HT1080 (cell line): ENCODE measurements around the gene PLXDC2. TPM values are rescaled to one million over a fixed set of nuclear protein-coding genes. Genes with fewer than 3 reads are reported as not detected.
"Not testable (repeated sequence)": the region's sequence is repeated elsewhere in the genome, so short reads cannot be mapped to it uniquely, and the experiment has no call there.

Source experiments
- DNase-seq: peaks from one replicate; pipeline ENCODE4 v3.0.0-alpha.2; 2015; ENCODE audit warnings: low read depth
- total RNA-seq: library from RNA; depleted of rRNA; stranded (reverse); fragments of >200 nt; shearing (Covaris generic); gene quantifications from 2 replicates; pipeline ENCODE4 v1.2.3, GENCODE V29; 2014

Gene PLXDC2
- total RNA-seq, 1 experiment from 2014 or later = 0.48 TPM

- no peak for DNase-seq
Measured at GRCh38 chr10:19971343-19972052, 155.3 kb downstream of the PLXDC2 start.

- no peak for DNase-seq
Measured at GRCh38 chr10:19974138-19974537, 157.9 kb downstream of the PLXDC2 start.

DNA sequence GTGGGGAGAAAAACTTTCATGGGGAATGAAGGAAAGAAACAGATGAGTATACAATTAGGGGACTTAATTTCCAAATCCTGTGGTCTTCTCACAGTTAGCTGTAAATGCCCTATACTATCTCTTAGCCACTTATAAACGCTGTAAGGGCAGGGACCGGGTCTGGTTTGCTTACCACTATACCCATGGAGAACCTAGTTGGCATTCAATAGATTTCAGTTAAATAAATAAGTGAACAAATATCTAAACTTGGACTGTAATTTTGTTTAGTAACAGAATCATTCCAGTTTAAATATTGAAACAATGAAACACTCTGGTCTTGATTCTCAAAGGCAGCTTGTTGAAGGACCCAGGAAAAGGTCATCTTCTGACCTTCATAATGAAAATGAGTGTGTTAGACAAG, 158.3 kb downstream of the PLXDC2 start:
- DNase-seq = no peak

DNA sequence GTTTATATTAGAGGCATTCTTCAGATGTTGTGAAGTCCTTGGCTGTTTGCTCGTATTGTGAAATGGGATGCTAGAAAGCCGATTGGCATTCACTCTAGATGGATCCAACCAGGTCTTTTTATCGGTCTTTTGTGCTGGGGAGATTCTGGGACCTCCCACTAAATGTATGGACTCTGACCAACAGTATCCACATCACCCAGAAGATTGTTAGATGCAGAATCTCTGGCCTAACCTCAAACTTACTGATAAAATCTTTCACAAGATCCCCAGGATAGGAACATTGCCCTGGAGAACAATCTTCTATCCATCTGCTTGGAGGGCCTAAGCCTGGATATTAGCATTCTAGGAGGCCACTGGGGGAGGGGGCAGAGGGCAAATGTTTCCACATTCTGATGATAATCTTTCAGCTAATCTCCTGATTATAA, 160.9 kb downstream of the PLXDC2 start:
- no peak for DNase-seq

DNA sequence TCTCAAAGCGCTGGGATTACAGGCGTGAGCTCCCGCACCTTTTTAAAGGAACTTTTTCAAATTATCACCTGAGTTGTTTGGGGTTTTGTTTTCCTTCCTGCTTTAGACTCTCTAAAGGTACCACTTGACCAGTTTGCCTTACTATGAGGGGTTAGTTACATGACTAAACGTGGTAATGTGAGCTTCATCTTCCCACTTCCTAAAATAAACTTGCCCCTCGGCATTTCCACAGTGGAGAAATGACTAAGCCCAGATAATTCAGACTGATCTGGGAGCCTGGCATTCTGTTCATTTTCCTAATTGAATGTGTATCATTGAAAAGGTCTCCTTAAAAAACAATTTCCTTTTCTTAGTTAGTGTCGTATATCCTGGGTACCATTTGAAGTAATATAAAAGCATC, 163.4 kb downstream of the PLXDC2 start:
- DNase-seq = no peak

DNA sequence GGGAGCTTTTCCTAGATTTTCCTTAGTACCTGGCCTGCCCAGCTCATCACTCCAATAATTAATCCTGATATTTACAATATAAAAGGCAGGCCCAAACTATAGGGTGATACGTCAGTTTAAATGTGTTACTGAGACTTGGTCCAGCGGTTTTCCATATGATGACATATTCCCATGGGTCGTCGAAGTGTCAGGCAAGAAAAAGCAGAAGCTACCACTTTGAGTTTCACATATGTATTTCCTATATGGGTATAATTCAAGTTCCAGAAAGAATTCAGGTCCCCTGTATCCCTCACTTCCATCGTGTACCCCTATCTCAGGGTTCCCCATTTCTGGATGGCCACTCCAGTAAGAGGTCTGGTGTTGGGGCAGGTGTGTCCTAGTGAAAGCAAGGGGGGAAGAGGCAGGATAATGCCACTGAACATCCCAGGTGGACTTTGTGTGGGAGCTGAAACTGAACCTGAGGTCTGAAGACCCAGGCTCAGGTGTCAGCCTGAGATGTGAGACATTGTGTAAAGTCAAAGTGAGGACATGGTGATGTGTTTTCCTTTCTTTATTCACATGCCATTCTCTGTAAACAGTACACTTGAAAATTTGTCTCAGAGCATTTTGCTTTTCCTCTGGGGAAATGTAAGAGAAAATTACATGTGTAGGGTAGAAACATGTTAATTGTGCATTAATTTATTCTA, 167.8 kb downstream of the PLXDC2 start:
- DNase-seq = no peak

DNA sequence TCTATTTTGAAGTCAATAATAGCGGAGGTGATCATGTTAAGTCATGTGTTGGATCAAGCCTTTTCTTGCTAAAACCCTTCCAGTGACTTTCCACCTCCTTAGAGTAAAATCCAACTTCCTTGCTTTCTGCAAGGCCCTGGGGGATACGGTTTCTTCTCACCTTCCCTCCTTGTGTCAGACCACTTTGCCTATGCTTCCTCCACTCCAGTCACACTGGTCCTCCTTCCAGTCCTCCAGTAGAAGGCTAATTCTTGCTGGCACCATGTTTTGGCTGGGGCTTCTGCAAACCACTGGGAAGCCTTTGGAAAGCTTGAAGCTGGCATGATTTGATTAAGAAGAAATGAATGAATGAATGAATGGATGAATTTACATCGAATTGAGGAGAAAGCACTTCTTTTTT, 169.5 kb downstream of the PLXDC2 start:
- DNase-seq = no peak

GRCh38 chr10:19986591-19986990, 170.4 kb downstream of the PLXDC2 start:
- DNase-seq = no peak

- no peak for DNase-seq
Measured at GRCh38 chr10:19987931-19988330, 171.7 kb downstream of the PLXDC2 start.

GRCh38 chr10:19993714-19994315, 177.6 kb downstream of the PLXDC2 start:
- no peak for DNase-seq

GRCh38 chr10:19998482-19998881, 182.2 kb downstream of the PLXDC2 start:
- no peak for DNase-seq

GRCh38 chr10:19999431-19999830, 183.2 kb downstream of the PLXDC2 start:
- no peak for DNase-seq

GRCh38 chr10:20002026-20002425, 185.8 kb downstream of the PLXDC2 start:
- not testable (repeated sequence) for DNase-seq

DNA sequence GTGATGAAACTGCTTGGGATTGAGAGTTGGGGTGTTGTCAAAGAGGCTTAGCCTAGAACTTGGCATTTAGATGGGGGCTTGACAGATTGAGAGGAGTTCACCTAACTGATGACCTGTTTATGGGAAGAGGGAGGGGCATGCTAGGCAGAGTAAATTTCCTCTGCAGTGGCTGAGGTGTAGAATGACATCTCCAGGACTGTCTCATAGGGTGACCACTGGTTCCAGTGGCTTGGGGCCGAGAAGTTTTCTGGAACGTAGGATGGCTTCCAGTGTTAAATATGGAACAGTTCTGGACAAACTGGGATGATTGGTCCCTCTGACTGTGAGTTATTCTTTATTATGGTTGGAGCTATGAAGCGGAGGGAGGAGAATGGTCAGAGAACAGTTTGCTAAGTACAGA, 186.4 kb downstream of the PLXDC2 start:
- DNase-seq = no peak

DNA sequence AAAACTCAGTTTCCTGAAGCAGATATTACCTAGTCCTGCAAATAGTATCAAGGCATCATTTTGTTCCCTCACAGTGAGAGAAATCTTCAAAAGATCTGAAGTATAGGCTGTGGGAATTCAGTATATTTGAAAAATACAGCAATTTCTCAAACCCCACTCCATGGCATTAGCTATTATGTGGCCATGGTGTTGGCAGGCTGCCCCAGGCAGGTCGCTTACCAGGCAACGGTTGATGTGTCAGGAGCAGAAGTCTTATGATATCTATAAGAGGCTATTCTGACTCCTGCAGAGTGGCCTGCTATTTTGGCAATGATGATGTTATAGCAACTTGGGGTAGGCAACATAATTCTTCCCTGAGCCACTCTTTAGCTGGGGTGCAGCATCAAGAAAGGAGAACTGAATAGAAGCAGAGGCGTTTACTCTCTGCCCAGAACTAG, 187.9 kb downstream of the PLXDC2 start:
- DNase-seq = no peak

DNA sequence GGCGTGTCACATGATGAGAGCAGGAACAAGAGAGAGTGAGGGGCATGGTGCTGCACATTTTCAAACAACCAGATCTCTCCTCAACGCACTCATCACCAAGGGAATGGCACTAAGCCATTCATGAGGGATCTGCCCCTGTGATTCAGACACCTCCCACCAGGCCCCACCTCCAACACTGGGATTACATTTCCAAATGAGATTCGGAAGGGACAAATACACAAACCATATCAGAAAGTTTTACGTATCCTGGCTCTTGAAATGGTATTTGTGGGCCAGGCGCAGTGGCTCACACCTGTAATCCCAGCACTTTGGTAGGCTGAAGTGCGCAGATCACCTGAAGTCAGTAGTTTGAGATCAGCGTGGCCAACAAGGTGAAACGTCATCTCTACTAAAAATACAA, 189.4 kb downstream of the PLXDC2 start:
- DNase-seq = no peak

DNA sequence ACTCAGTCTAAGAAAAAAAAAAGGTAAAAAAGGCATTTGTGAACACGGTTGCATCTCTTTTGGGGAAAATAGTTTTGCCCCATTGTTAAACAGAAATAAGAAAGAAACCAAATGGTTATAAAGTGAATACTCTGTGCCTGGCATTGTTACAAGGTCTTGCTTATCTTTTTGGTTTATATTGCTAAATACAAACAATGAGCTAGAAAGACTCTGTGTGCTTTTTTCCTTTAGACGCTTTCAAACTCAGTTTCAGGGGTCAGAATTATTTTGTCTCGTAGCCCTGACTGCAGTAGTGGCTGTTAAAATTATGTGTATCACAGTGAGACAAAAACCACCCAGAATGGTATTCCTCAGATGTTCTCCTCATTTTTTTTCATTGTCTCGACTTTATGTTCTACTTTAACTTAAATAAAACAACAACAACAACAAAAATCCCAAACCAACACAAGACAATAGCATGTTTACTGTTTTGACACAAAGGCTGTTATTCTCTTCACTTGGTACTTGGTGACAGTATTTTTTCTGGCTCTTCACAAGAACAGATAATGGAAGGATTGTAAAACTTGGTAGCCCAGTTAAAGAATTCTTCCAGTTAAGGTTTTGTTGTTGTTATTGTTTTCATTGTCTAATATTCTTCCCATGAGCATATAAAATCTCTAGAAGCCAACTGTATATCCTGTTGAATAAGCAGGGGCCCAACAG, 190.1 kb downstream of the PLXDC2 start:
- DNase-seq = no peak

DNA sequence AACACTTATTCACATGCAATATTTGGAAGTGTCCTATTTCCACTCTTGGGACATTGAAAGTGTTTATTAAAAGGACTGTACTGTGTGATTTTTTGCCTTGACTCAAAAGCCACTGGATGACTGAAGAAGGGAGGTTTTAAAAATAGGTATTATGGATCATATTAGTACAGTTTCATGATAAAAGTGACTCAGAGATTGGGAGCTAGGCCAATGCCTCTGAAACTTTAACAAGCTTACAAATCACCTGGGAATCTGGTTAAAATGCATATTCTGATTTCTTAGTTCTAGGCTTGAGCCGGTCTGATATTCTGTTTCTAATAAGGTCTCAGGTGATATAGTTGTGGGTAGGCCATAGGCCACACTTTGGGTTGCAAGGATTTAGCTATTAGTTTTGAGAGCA, 191.2 kb downstream of the PLXDC2 start:
- no peak for DNase-seq

GRCh38 chr10:20013991-20014750, 197.9 kb downstream of the PLXDC2 start:
- DNase-seq = no peak

DNA sequence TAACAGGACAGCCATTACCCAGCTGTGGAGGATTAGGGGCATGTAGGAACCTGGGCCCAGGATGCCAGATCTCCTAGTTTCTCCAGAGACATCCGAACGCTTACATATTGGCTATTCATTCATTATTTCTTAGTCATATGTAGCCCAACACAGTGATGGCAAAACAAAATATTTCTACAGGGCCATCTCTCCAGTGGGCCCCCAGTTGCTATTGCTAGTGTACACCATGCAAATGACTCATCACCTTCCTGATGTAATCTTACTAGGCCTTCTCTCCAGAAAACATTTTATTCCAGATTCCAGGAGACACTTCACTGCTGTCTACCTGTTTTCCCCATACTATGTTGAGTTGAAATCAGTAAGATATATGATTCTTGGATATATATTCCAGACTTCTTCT, 201.7 kb downstream of the PLXDC2 start:
- no peak for DNase-seq

- DNase-seq = no peak
Measured at GRCh38 chr10:20020677-20021076, 204.4 kb downstream of the PLXDC2 start.
